Measurements from ENCODE around the gene PPFIBP2. TPM values are rescaled to one million over a fixed set of nuclear protein-coding genes. Genes with fewer than 3 reads are reported as not detected.

The PPFIBP2 gene
- total RNA-seq, 4 donors from 2014 or later: 7.5 to 12.5 (median 10.0) TPM

DNA sequence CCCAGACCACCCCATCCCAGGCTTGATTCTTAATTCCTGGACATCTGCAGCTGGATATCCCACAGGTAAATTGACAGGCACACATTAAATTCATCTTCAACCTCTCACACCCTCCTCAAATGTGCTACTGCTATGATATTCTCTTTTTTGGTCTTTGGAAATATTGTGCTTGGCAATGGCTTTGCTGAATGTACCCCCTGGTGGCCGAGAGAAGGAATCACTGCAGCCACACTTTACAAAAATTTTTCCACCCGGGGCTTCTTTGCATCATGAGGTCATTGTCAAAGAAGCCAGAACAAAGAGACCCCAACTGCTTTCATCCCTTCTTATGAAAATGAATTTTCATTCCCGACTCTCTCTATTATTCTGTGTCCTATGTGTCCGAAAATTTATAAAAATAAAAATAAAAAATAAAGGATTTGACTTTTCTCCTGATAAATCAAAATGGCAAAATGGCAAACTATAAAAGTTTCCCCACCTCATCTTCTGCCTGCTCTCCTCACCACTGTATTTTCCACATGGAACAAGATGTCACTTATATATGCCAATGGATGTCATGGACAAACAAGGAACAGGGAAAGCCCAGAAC, 174.5 kb downstream of the PPFIBP2 start:
- intact Hi-C loops (cut with DNase I): no loop called here
- no peak for DNase-seq (ENCODE audit: extremely low spot score)
- H3K27me3 ChIP-seq: peaks cover 0 to 17% (median 2%) of the 10 kb centered on the region in 4 donors
- H3K27ac ChIP-seq (replicated peaks in 1 of 4): no peak overlapping the region
- no peaks in the 10 kb centered on the region for H3K9me3 ChIP-seq
- no peaks in the 10 kb centered on the region for H3K36me3 ChIP-seq
- TF ChIP-seq POLR2A (IDR thresholded peaks at IDR 0.05; ENCODE audit: low read depth) (no peak), POLR2AphosphoS5 (IDR thresholded peaks at IDR 0.05) (no peak), EP300 (IDR thresholded peaks at IDR 0.05) (no peak)
- TF ChIP-seq, protein P1, sequence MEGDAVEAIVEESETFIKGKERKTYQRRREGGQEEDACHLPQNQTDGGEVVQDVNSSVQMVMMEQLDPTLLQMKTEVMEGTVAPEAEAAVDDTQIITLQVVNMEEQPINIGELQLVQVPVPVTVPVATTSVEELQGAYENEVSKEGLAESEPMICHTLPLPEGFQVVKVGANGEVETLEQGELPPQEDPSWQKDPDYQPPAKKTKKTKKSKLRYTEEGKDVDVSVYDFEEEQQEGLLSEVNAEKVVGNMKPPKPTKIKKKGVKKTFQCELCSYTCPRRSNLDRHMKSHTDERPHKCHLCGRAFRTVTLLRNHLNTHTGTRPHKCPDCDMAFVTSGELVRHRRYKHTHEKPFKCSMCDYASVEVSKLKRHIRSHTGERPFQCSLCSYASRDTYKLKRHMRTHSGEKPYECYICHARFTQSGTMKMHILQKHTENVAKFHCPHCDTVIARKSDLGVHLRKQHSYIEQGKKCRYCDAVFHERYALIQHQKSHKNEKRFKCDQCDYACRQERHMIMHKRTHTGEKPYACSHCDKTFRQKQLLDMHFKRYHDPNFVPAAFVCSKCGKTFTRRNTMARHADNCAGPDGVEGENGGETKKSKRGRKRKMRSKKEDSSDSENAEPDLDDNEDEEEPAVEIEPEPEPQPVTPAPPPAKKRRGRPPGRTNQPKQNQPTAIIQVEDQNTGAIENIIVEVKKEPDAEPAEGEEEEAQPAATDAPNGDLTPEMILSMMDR (IDR thresholded peaks at IDR 0.05): peak; percentile 56 to 79 (median 62)
- no peaks in the 10 kb centered on the region for H3K4me1 ChIP-seq
- no peak overlapping the region for H3K4me3 ChIP-seq
- 23% methylated on average over 4 of the region's 4 CpGs for WGBS

DNA sequence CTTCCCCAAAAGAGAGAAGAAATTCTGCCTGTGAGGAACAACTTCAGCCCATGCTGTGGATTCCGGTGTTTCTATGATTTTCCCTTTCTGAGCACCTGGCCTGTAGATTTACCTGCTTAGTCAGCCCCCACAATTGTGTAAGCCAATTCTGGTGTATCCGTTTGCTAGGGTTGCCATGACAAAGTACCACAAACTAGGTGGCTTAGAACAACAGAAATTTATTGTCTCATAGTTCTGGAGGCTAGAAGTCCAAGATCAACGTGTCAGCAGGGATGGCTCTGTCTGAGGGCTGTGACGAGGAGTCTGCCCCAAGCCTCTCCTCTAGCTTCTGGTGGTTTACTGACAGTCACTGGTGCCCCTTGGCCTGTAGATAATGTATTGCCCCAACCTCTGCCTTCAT, 175.4 kb downstream of the PPFIBP2 start:
- TF ChIP-seq EP300 (IDR thresholded peaks at IDR 0.05) (no peak), POLR2AphosphoS5 (IDR thresholded peaks at IDR 0.05) (no peak), POLR2A (IDR thresholded peaks at IDR 0.05; ENCODE audit: low read depth) (no peak)
- TF ChIP-seq, protein P1 (IDR thresholded peaks at IDR 0.05): no peak
- Histone ChIP-seq H3K27me3 (peaks cover 0 to 23% (median 2%) of the 10 kb centered on the region in 4 donors), H3K27ac (replicated peaks in 1 of 4) (no peak overlapping the region), H3K4me3 (no peak overlapping the region), H3K36me3 (no peaks in the 10 kb centered on the region), H3K4me1 (no peaks in the 10 kb centered on the region), H3K9me3 (no peaks in the 10 kb centered on the region)
- 75% methylated on average over 3 of the region's 4 CpGs for WGBS
- intact Hi-C loops (cut with DNase I): no loop called here
- no peak for DNase-seq (ENCODE audit: extremely low spot score)

GRCh38 chr11:7690648-7691047, 176.8 kb downstream of the PPFIBP2 start:
- Histone ChIP-seq H3K4me3 (no peak overlapping the region), H3K9me3 (no peaks in the 10 kb centered on the region), H3K27ac (replicated peaks in 1 of 4) (no peak overlapping the region), H3K4me1 (no peaks in the 10 kb centered on the region), H3K36me3 (no peaks in the 10 kb centered on the region), H3K27me3 (peaks cover 0 to 19% (median 0%) of the 10 kb centered on the region in 4 donors)
- no peak for TF ChIP-seq POLR2AphosphoS5 (IDR thresholded peaks at IDR 0.05)
- no peak for TF ChIP-seq EP300 (IDR thresholded peaks at IDR 0.05)
- no peak for TF ChIP-seq POLR2A (IDR thresholded peaks at IDR 0.05; ENCODE audit: low read depth)
- TF ChIP-seq, protein P1 (IDR thresholded peaks at IDR 0.05): no peak
- intact Hi-C loops (cut with DNase I): loop anchor here (10.0 kb wide), 1 partner anchor 596 kb away; no protein-coding TSS in a partner anchor
- DNase-seq (ENCODE audit: extremely low spot score): no peak
- 49% methylated on average over 5 of the region's 6 CpGs for WGBS

DNA sequence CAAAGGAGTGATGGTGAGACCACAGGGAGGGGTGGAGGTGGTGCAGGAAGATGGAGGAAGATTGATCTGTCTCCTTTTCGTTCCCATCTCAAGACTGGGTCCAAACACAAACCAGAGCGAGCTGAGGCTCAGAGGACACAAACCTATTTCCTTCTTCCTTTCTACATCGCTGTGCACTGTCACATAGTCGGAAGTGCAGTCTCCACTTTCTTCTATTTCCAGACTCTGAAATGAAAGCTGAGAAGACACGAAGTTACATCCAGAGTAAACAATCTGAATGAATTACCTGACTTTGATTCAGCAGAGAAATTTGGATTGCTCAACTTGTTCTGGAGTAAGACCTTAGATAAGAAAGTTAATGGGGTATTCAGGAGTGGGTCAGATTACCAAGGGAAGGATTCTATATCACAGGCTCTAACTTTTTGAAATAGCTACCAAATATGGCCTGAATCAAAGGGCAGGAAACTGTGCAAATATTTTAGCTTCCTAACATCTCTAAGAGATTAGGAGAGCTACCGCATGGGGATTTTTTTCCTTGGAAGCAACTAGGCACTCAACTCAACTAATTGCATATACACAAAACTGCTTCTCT, 178.1 kb downstream of the PPFIBP2 start:
- H3K27me3 ChIP-seq: peaks cover 0 to 19% (median 0%) of the 10 kb centered on the region in 4 donors
- H3K27ac ChIP-seq (replicated peaks in 1 of 4): no peak overlapping the region
- H3K4me1 ChIP-seq: no peaks in the 10 kb centered on the region
- intact Hi-C loops (cut with DNase I): loop anchor here (10.0 kb wide), 1 partner anchor 597 kb away; no protein-coding TSS in a partner anchor
- WGBS: 64% methylated on average over 6 of the region's 6 CpGs
- no peak for DNase-seq (ENCODE audit: extremely low spot score)
- no peaks in the 10 kb centered on the region for H3K36me3 ChIP-seq
- H3K9me3 ChIP-seq: no peaks in the 10 kb centered on the region
- no peak overlapping the region for H3K4me3 ChIP-seq
- TF ChIP-seq POLR2AphosphoS5 (IDR thresholded peaks at IDR 0.05): no peak
- TF ChIP-seq, protein P1 (IDR thresholded peaks at IDR 0.05): no peak
- TF ChIP-seq POLR2A (IDR thresholded peaks at IDR 0.05; ENCODE audit: low read depth): no peak
- no peak for TF ChIP-seq EP300 (IDR thresholded peaks at IDR 0.05)

Measured in esophagus muscularis mucosa (tissue), 4 donors.